CD4-positive, alpha-beta T cell (primary cell): ENCODE measurements around the gene AFDN. TPM values are rescaled to one million over a fixed set of nuclear protein-coding genes. Genes with fewer than 3 reads are reported as not detected.
A peak's percentile ranks its signal among the peaks of the same experiment; 100 is the strongest.

Experiments
- ATAC-seq: fragments of 200-7000 bp; cut with Tn5 transposase; one replicate; pipeline ENCODE4 v1.10.0; 2022; ENCODE audit warnings: mild to moderate bottlenecking; ENCODE audit not compliant: poor library complexity
- CTCF ChIA-PET: fragments of 350-600 bp; sonication (Branson Sonifier 250); formaldehyde crosslinking; loops from one replicate; lab custom pipeline; 2021; ENCODE audit warnings: antibody characterized with exemption, inconsistent platforms; lab: Charles Lee
- POLR2A ChIA-PET: fragments of 350-600 bp; sonication (Branson Sonifier 250); formaldehyde crosslinking; loops from one replicate; lab custom pipeline; 2021; ENCODE audit warnings: antibody characterized with exemption, inconsistent platforms; lab: Charles Lee
- DNase-seq, 14 experiments: peaks; one replicate each; pipeline ENCODE4 v3.0.0-alpha.2; 2013 to 2020; ENCODE audit warnings: mixed read lengths in 2 of 14
- H3K27ac ChIP-seq, 2 donors: one replicate each; pipeline versions ENCODE4 v1.5.1 to v1.7.0; 2013; ENCODE audit warnings: low read length in 2 of 2, low read depth in 1 of 2, mild to moderate bottlenecking in 1 of 2
- H3K27me3 ChIP-seq, 2 experiments: 1 replicate in 1 of 2; 2 replicates in 1 of 2; pipeline versions ENCODE4 v1.6.1 to v1.7.0; 2013; ENCODE audit warnings: low read length in 2 of 2, control low read depth in 1 of 2, mild to moderate bottlenecking in 1 of 2, moderate library complexity in 1 of 2; ENCODE audit not compliant: insufficient read depth in 2 of 2, control insufficient read depth in 1 of 2
- H3K36me3 ChIP-seq: one replicate; pipeline ENCODE4 v1.6.1; 2013; ENCODE audit warnings: low read length, control low read depth; ENCODE audit not compliant: insufficient read depth
- H3K4me1 ChIP-seq: one replicate; pipeline ENCODE4 v1.6.1; 2013; ENCODE audit warnings: low read length, control low read depth; ENCODE audit not compliant: insufficient read depth
- H3K4me3 ChIP-seq: one replicate; pipeline ENCODE4 v1.5.1; 2013; ENCODE audit warnings: mild to moderate bottlenecking, low read length, moderate library complexity
- H3K9me3 ChIP-seq, 2 experiments: 1 replicate in 1 of 2; 2 replicates in 1 of 2; pipeline versions ENCODE4 v1.6.1 to v1.7.0; 2013; ENCODE audit warnings: low read length in 2 of 2, mild to moderate bottlenecking in 2 of 2, control low read depth in 1 of 2, moderate library complexity in 1 of 2; ENCODE audit not compliant: control insufficient read depth in 1 of 2, insufficient read depth in 1 of 2
- H3K27ac Mint-ChIP-seq: one replicate; pipeline ENCODE4 v1.8.0; 2020; ENCODE audit warnings: mixed read lengths
- H3K27me3 Mint-ChIP-seq: one replicate; pipeline ENCODE4 v1.8.0; 2021; ENCODE audit warnings: mixed read lengths
- H3K36me3 Mint-ChIP-seq: one replicate; pipeline ENCODE4 v1.8.0; 2021; ENCODE audit warnings: low read depth, mixed read lengths
- H3K4me1 Mint-ChIP-seq: one replicate; pipeline ENCODE4 v1.8.0; 2021; ENCODE audit warnings: low read depth, mixed read lengths
- H3K4me3 Mint-ChIP-seq: one replicate; pipeline ENCODE4 v1.8.0; 2020; ENCODE audit warnings: mild to moderate bottlenecking, mixed read lengths
- H3K9me3 Mint-ChIP-seq: one replicate; pipeline ENCODE4 v1.8.0; 2020; ENCODE audit warnings: mixed read lengths
- CTCF ChIP-seq: fragments of 200-600 bp; IDR thresholded peaks from one replicate; pipeline ENCODE4 v1.8.0; 2022; ENCODE audit warnings: antibody characterized with exemption, mild to moderate bottlenecking
- intact Hi-C, 2 experiments: fragments of 100-400 bp; cut with DNase I in 1 of 2; cut with micrococcal nuclease in 1 of 2; formaldehyde crosslinking; loops; one replicate each; pipeline versions ENCODE4 v1.15.1 to v1.9.0; 2023 to 2025; cut with DNase I, micrococcal nuclease
- total RNA-seq, 174 experiments: library from RNA in 2 of 174; stranded (reverse) in 2 of 174; gene quantifications; one replicate each; pipeline ENCODE4 v1.2.3 and lab custom pipeline; 2021 to 2026

The AFDN gene
- total RNA-seq, 2 experiments from 2014 or later, result 9.1 to 10.2 TPM

GRCh38 chr6:167782698-167783517 lies 43.8 kb upstream of the AFDN start:
- CTCF ChIA-PET, result no interaction called here
- H3K36me3 Mint-ChIP-seq, result no peaks in the 10 kb centered on the region
- intact Hi-C loops, result no loop called here
- peaks cover 10% of the 10 kb centered on the region for H3K27me3 Mint-ChIP-seq
- ATAC-seq (no peak), DNase-seq (peak in 1 of 14 experiments; percentile 5)
- no peaks in the 10 kb centered on the region for H3K4me1 Mint-ChIP-seq
- POLR2A ChIA-PET, result no interaction called here
- Histone ChIP-seq H3K4me3 (no peak overlapping the region), H3K4me1 (no peaks in the 10 kb centered on the region), H3K27me3 (no peaks in the 10 kb centered on the region), H3K27ac (no peak overlapping the region), H3K36me3 (no peaks in the 10 kb centered on the region), H3K9me3 (no peaks in the 10 kb centered on the region)
- no peak overlapping the region for H3K27ac Mint-ChIP-seq
- no peak for TF ChIP-seq CTCF
- no peaks in the 10 kb centered on the region for H3K9me3 Mint-ChIP-seq
- no peak overlapping the region for H3K4me3 Mint-ChIP-seq

DNA sequence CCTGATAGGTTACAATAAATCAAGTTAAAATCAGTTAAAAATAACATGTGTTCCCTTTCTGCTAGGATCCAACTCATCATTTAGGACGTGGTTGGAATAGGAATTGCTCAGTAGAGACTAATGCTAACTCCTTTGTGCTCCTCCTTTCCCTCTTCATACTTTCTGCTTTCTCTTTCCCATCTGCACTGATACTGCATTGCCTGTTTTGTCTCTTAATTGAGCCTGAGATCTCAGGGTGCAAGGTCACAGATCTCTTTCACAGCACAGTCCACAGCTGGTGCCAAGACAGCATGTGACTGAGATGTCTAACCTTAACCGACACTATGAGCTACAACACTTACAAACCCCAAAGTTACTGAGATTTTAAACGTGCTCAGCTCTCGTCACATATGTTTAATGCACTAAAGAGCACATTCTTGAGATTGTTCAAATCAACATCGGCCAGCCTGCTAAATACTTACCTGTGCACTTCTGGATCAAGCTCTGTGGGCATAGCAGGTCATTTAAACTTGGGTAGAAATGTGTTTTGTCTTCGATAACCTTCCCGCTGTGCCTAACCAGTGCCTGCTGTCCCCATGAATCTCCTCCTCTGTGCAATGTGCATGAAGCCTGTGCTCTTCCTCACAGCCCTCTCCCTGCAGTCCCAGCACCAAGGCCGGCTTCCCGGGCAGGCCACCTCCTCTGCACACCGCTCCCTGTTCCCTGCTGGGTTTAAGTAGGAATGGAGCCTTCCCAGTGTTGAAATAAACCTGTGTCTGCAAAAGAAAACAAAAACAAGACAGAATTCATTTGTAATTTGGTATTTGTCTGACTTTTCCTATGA lies 39.6 kb upstream of the AFDN start:
- Mint-ChIP-seq H3K4me3 (no peak overlapping the region), H3K4me1 (no peaks in the 10 kb centered on the region), H3K36me3 (no peaks in the 10 kb centered on the region), H3K27ac (no peak overlapping the region), H3K9me3 (no peaks in the 10 kb centered on the region), H3K27me3 (peaks cover 14% of the 10 kb centered on the region)
- DNase-seq (peak in 1 of 14 experiments; percentile 6), ATAC-seq (no peak)
- POLR2A ChIA-PET, result no interaction called here
- H3K36me3 ChIP-seq, result no peaks in the 10 kb centered on the region
- no peaks in the 10 kb centered on the region for H3K4me1 ChIP-seq
- CTCF ChIA-PET, result interaction anchor here (0.6 kb wide), 1 partner anchor 1314 kb away, joined by 3 read pairs; no protein-coding TSS in a partner anchor
- no peak overlapping the region for H3K4me3 ChIP-seq
- TF ChIP-seq CTCF, result no peak
- intact Hi-C loops, result no loop called here
- no peaks in the 10 kb centered on the region for H3K27me3 ChIP-seq
- H3K9me3 ChIP-seq, result no peaks in the 10 kb centered on the region
- no peak overlapping the region for H3K27ac ChIP-seq

GRCh38 chr6:167787896-167788562 lies 38.7 kb upstream of the AFDN start:
- Mint-ChIP-seq H3K4me3 (no peak overlapping the region), H3K36me3 (no peaks in the 10 kb centered on the region), H3K4me1 (no peaks in the 10 kb centered on the region), H3K27me3 (peaks cover 23% of the 10 kb centered on the region), H3K27ac (no peak overlapping the region), H3K9me3 (no peaks in the 10 kb centered on the region)
- CTCF ChIA-PET, result no interaction called here
- no peaks in the 10 kb centered on the region for H3K9me3 ChIP-seq
- POLR2A ChIA-PET, result no interaction called here
- intact Hi-C loops, result no loop called here
- H3K4me1 ChIP-seq, result no peaks in the 10 kb centered on the region
- DNase-seq (peak in 1 of 14 experiments; percentile 14), ATAC-seq (no peak)
- no peak overlapping the region for H3K27ac ChIP-seq
- TF ChIP-seq CTCF, result no peak
- H3K4me3 ChIP-seq, result no peak overlapping the region
- peaks cover 0 to 2% of the 10 kb centered on the region in 2 experiments for H3K27me3 ChIP-seq
- H3K36me3 ChIP-seq, result no peaks in the 10 kb centered on the region
